PC-3 (cell line): ENCODE measurements around the gene ZSWIM7.

ENCODE experiments used
- CTCF ChIP-seq: fragments of 300-600 bp; sonication (generic); conservative IDR thresholded peaks from 2 replicates; pipeline ENCODE4 v1.5.1; 2017; ENCODE audit warnings: antibody characterized with exemption, low read depth, mild to moderate bottlenecking, low read length
- EZH2 ChIP-seq: fragments of 300-600 bp; sonication (generic); IDR thresholded peaks from one replicate; pipeline ENCODE4 v1.6.1; 2017; ENCODE audit warnings: antibody characterized with exemption, mild to moderate bottlenecking, low read length; ENCODE audit not compliant: unreplicated experiment
- EZH2phosphoT487 ChIP-seq: fragments of 300-600 bp; sonication (generic); IDR thresholded peaks from 2 replicates; pipeline ENCODE4 v1.6.1; 2018; ENCODE audit warnings: mild to moderate bottlenecking, antibody characterized with exemption, low read length, borderline replicate concordance

GRCh38 chr17:15934866-15935265 is 64.6 kb downstream of the ZSWIM7 start:
- no peak for TF ChIP-seq CTCF
- no peak for TF ChIP-seq EZH2phosphoT487
- TF ChIP-seq EZH2 = no peak
